K562 (cell line): Measurements from ENCODE around the gene SLC2A9.

Experiments
- EHMT2 ChIP-seq: fragments of 450-650 bp; IDR thresholded peaks from 2 replicates; pipeline ENCODE4 v1.6.1; 2018; ENCODE audit warnings: antibody characterized with exemption
- ESRRA ChIP-seq: fragments of 450-650 bp; IDR thresholded peaks from 2 replicates; pipeline ENCODE4 v1.6.1; 2014; ENCODE audit warnings: low read depth, mild to moderate bottlenecking, moderate library complexity, borderline replicate concordance
- TCF7L2 ChIP-seq: fragments of 150-350 bp; IDR thresholded peaks from 2 replicates; pipeline ENCODE4 v1.6.1; 2016; ENCODE audit warnings: low read depth, mild to moderate bottlenecking, low read length, moderate library complexity
- ZNF347 ChIP-seq: fragments of 450-650 bp; formaldehyde crosslinking; IDR thresholded peaks from 2 replicates; pipeline ENCODE4 v1.4.0; 2020; ENCODE audit warnings: low read depth, mild to moderate bottlenecking, moderate library complexity
- TF ChIP-seq, protein P1 (sequence below): sonication (generic); formaldehyde crosslinking; IDR thresholded peaks from 2 replicates; pipeline ENCODE4 v1.8.1; 2023; ENCODE audit warnings: mild to moderate bottlenecking, missing genetic modification reagents

DNA sequence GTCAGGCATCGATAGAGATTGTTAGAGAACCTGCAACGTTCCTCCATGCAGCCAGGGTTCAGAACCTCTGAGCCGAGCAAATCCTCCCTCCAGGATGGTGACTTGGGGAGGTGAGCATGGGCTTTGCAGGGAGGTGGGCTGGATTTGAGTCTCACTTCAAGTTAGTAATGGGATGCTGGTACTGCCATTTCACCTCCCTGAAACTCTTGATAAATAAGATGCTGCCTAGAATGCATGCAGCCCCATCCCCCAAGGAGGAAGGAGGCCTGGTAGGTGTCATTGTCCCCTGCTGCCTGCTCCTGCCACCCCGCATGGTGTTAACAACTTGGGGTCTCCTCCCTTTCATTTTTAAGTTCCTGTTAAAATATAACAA lies 35.7 kb upstream of the SLC2A9 start:
- TF ChIP-seq TCF7L2 = no peak
- TF ChIP-seq, protein P1, sequence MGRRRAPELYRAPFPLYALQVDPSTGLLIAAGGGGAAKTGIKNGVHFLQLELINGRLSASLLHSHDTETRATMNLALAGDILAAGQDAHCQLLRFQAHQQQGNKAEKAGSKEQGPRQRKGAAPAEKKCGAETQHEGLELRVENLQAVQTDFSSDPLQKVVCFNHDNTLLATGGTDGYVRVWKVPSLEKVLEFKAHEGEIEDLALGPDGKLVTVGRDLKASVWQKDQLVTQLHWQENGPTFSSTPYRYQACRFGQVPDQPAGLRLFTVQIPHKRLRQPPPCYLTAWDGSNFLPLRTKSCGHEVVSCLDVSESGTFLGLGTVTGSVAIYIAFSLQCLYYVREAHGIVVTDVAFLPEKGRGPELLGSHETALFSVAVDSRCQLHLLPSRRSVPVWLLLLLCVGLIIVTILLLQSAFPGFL (CRISPR knock-in tag) = no peak
- no peak for TF ChIP-seq ESRRA
- no peak for TF ChIP-seq ZNF347 (CRISPR knock-in tag)
- no peak for TF ChIP-seq EHMT2
